CD4-positive, alpha-beta T cell treated with Interferon gamma for 1 hour (primary cell): Measurements from ENCODE around the gene TMEM120A.

Source experiments
- DNase-seq: peaks from one replicate; pipeline ENCODE4 v3.0.0-alpha.2; 2020

The TMEM120A gene

GRCh38 chr7:75979759-75980429 lies 14.5 kb downstream of the TMEM120A start:
- no peak for DNase-seq

GRCh38 chr7:75977743-75978142 lies 16.7 kb downstream of the TMEM120A start:
- no peak for DNase-seq

GRCh38 chr7:75971961-75972763 lies 22.2 kb downstream of the TMEM120A start:
- DNase-seq, result peak; percentile 23

GRCh38 chr7:75971309-75971960 lies 23.0 kb downstream of the TMEM120A start:
- DNase-seq, result no peak

- DNase-seq, result no peak
Observed at GRCh38 chr7:75969704-75970498, 24.5 kb downstream of the TMEM120A start.

GRCh38 chr7:75969182-75969581 lies 25.2 kb downstream of the TMEM120A start:
- no peak for DNase-seq

GRCh38 chr7:75968561-75969001 lies 25.8 kb downstream of the TMEM120A start:
- DNase-seq, result no peak

GRCh38 chr7:75968012-75968411 lies 26.4 kb downstream of the TMEM120A start:
- no peak for DNase-seq

- DNase-seq, result no peak
Observed at GRCh38 chr7:75967487-75967997, 26.9 kb downstream of the TMEM120A start.

GRCh38 chr7:75967055-75967454 lies 27.3 kb downstream of the TMEM120A start:
- no peak for DNase-seq

GRCh38 chr7:75966190-75966961 lies 28.0 kb downstream of the TMEM120A start:
- no peak for DNase-seq

- no peak for DNase-seq
Observed at GRCh38 chr7:75965617-75966016, 28.8 kb downstream of the TMEM120A start.

GRCh38 chr7:75963381-75963995 lies 30.9 kb downstream of the TMEM120A start:
- DNase-seq, result no peak

GRCh38 chr7:75962607-75963380 lies 31.6 kb downstream of the TMEM120A start:
- DNase-seq, result no peak

- no peak for DNase-seq
Observed at GRCh38 chr7:75961218-75961617, 33.2 kb downstream of the TMEM120A start.

- no peak for DNase-seq
Observed at GRCh38 chr7:75960372-75960771, 34.0 kb downstream of the TMEM120A start.

- DNase-seq, result no peak
Observed at GRCh38 chr7:75958802-75959543, 35.4 kb downstream of the TMEM120A start.

GRCh38 chr7:75957021-75957736 lies 37.2 kb downstream of the TMEM120A start:
- no peak for DNase-seq

- DNase-seq, result no peak
Observed at GRCh38 chr7:75955331-75955955, 39.0 kb downstream of the TMEM120A start.
